Thyroid gland (tissue), 4 donors: Measurements from ENCODE around the gene TTC9. TPM values are rescaled to one million over a fixed set of nuclear protein-coding genes. Genes with fewer than 3 reads are reported as not detected.

Experiments used
- DNase-seq, 2 donors: peaks; one replicate each; pipeline ENCODE4 v3.0.0-alpha.2; 2019
- H3K27ac ChIP-seq, 3 donors: fragments of 200-600 bp; sonication (generic); 1 replicate in 2 of 3; 2 replicates in 1 of 3; pipeline ENCODE4 v1.5.1; 2016 to 2019; ENCODE audit warnings: mild to moderate bottlenecking in 1 of 3, moderate library complexity in 1 of 3
- H3K27me3 ChIP-seq: fragments of 200-600 bp; sonication (generic); one replicate; pipeline ENCODE4 v1.5.1; 2019
- H3K36me3 ChIP-seq, 2 donors: fragments of 200-600 bp; sonication (generic); one replicate each; pipeline ENCODE4 v1.5.1; 2016 to 2019
- H3K4me1 ChIP-seq, 2 donors: fragments of 200-600 bp; sonication (generic); one replicate each; pipeline ENCODE4 v1.5.1; 2017 to 2019
- H3K4me3 ChIP-seq, 3 donors: fragments of 200-600 bp; sonication (generic); replicated peaks in 1 of 3; 1 replicate in 2 of 3; 2 replicates in 1 of 3; pipeline ENCODE4 v1.5.1; 2016; ENCODE audit warnings: mild to moderate bottlenecking in 1 of 3
- H3K9me3 ChIP-seq: fragments of 200-600 bp; sonication (generic); one replicate; pipeline ENCODE4 v1.5.1; 2017
- CTCF ChIP-seq, 6 experiments: fragments of 200-600 bp in 3 of 6; fragments of 450-650 bp in 3 of 6; sonication (generic) in 3 of 6; IDR thresholded peaks; one replicate each; pipeline ENCODE4 v1.5.1; 2016 to 2019; ENCODE audit warnings: antibody characterized with exemption in 6 of 6, mild to moderate bottlenecking in 2 of 6, inconsistent platforms in 1 of 6, moderate library complexity in 1 of 6
- POLR2A ChIP-seq, 2 donors: fragments of 450-650 bp; IDR thresholded peaks; one replicate each; pipeline ENCODE4 v1.6.1; 2017; ENCODE audit warnings: antibody characterized with exemption in 2 of 2, mild to moderate bottlenecking in 2 of 2, moderate library complexity in 1 of 2
- WGBS, 2 donors: methylation state at CpG; one replicate each; pipeline ENCODE4 v1.1.5; 2017; 5-methylcytosine and 5-hydroxymethylcytosine counted together
- intact Hi-C: fragments of 100-400 bp; cut with DNase I; formaldehyde crosslinking; loops from one replicate; pipeline ENCODE4 v1.15.1; 2023
- total RNA-seq, 4 donors: library from RNA; depleted of rRNA; stranded (reverse); fragments of >200 nt; gene quantifications; one replicate each; pipeline ENCODE4 v1.2.3, GENCODE V29; 2016

TTC9 gene
- total RNA-seq, 4 donors from 2014 or later, result 5.7 to 9.4 (median 7.2) TPM

DNA sequence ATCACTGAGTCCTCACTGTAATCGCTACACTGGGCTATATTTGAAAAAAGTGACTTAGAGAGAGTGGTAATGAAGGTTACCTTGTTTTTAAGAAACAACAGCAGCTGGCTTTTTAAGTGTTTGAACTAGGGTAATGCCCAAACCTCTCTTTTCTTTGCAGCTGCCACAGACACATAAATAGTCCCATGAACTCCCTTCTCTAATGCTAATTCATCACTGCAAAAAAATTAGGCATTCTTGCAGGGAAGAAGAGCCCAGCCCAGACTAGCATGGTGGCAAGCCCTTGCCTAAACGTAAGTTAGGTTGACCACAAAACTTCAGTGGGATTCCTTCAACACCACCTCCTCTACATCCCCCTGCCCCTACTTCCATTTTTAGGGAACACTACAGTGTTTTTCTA is 23.4 kb upstream of the TTC9 start:
- no peak for DNase-seq
- intact Hi-C loops, result no loop called here
- WGBS, 2 donors, result 76 to 78% methylated on average over 2 of the region's 2 CpGs

GRCh38 chr14:70619708-70620107 is 22.0 kb upstream of the TTC9 start:
- no peak overlapping the region for H3K4me3 ChIP-seq
- no peaks in the 10 kb centered on the region for H3K36me3 ChIP-seq
- no peaks in the 10 kb centered on the region for H3K9me3 ChIP-seq
- intact Hi-C loops, result loop anchor here (5.0 to 10.0 kb wide), 3 partner anchors 93 to 355 kb away; no protein-coding TSS in a partner anchor
- H3K27me3 ChIP-seq, result no peaks in the 10 kb centered on the region
- TF ChIP-seq POLR2A (IDR thresholded peaks at IDR 0.05) (no peak), CTCF (IDR thresholded peaks at IDR 0.05) (no peak)
- H3K27ac ChIP-seq, result no peak overlapping the region
- DNase-seq, result no peak
- H3K4me1 ChIP-seq, result no peaks in the 10 kb centered on the region

More for the DNA sequence above, 23.4 kb upstream of the TTC9 start:
- Histone ChIP-seq H3K36me3 (no peaks in the 10 kb centered on the region), H3K4me3 (no peak overlapping the region), H3K9me3 (no peaks in the 10 kb centered on the region), H3K27ac (no peak overlapping the region), H3K4me1 (no peaks in the 10 kb centered on the region), H3K27me3 (no peaks in the 10 kb centered on the region)
- TF ChIP-seq POLR2A (IDR thresholded peaks at IDR 0.05), result no peak
- TF ChIP-seq CTCF (IDR thresholded peaks at IDR 0.05), result no peak

DNA sequence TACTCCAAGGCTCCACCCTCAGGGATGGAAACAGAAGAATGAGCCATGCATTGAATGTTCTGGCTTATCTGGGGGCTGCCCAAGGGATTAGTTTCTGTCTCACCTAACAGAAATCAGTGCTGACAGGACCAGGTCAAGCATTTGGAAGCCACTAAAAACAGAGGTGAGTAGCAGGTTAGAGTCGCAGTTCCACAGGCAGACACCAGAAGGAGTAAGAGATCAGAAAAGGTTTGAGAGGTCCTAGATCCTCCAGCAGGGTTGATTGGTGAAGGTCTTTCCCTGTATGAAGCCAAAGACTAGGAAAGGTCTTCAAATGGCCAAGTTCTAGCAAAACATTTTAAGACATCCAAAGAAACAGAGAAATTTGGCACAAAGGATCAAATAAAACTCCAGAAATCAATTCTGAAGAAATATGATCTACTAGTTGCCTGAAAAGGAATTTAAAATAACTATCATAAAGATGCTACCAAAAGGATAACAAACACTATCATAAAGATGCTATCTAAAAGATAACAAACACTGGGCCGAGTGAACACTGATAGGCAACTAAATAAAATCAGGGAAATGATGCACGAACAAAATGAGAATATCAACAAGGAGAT is 19.5 kb upstream of the TTC9 start:
- 47 to 51% methylated on average over 3 of the region's 3 CpGs for WGBS, 2 donors
- H3K4me3 ChIP-seq, result no peak overlapping the region
- peak; percentile 32 to 97 (median 82) for TF ChIP-seq CTCF (IDR thresholded peaks at IDR 0.05)
- no peak for TF ChIP-seq POLR2A (IDR thresholded peaks at IDR 0.05)
- no peaks in the 10 kb centered on the region for H3K4me1 ChIP-seq
- H3K36me3 ChIP-seq, result no peaks in the 10 kb centered on the region
- DNase-seq, result peak; percentile 66
- no peak overlapping the region for H3K27ac ChIP-seq
- H3K27me3 ChIP-seq, result no peaks in the 10 kb centered on the region
- H3K9me3 ChIP-seq, result no peaks in the 10 kb centered on the region
- intact Hi-C loops, result loop anchor here (5.0 to 10.0 kb wide), 3 partner anchors 90 to 353 kb away; no protein-coding TSS in a partner anchor

GRCh38 chr14:70624972-70625371 is 16.7 kb upstream of the TTC9 start:
- DNase-seq, result no peak
- intact Hi-C loops, result loop anchor here (5.0 to 10.0 kb wide), 3 partner anchors 87 to 350 kb away; no protein-coding TSS in a partner anchor
- H3K4me3 ChIP-seq, result no peak overlapping the region
- no peaks in the 10 kb centered on the region for H3K9me3 ChIP-seq
- WGBS, 2 donors, result 67 to 76% methylated on average over 1 of the region's 1 CpG
- no peaks in the 10 kb centered on the region for H3K27me3 ChIP-seq
- no peak overlapping the region for H3K27ac ChIP-seq
- no peaks in the 10 kb centered on the region for H3K36me3 ChIP-seq
- H3K4me1 ChIP-seq, result no peaks in the 10 kb centered on the region
- TF ChIP-seq POLR2A (IDR thresholded peaks at IDR 0.05) (no peak), CTCF (IDR thresholded peaks at IDR 0.05) (no peak)

GRCh38 chr14:70631948-70632347 is 9.8 kb upstream of the TTC9 start:
- intact Hi-C loops, result no loop called here
- TF ChIP-seq POLR2A (IDR thresholded peaks at IDR 0.05), result no peak
- no peak for TF ChIP-seq CTCF (IDR thresholded peaks at IDR 0.05)
- Histone ChIP-seq H3K4me3 (no peak overlapping the region), H3K9me3 (no peaks in the 10 kb centered on the region), H3K27me3 (no peaks in the 10 kb centered on the region), H3K4me1 (no peaks in the 10 kb centered on the region), H3K27ac (no peak overlapping the region), H3K36me3 (no peaks in the 10 kb centered on the region)
- no peak for DNase-seq
- 78 to 84% methylated on average over 3 of the region's 3 CpGs for WGBS, 2 donors
